ENCODE data around the gene NOP10. TPM values are rescaled to one million over a fixed set of nuclear protein-coding genes. Genes with fewer than 3 reads are reported as not detected.
A peak's percentile ranks its signal among the peaks of the same experiment; 100 is the strongest.

Gene NOP10
- total and polyA plus RNA-seq, 7 experiments from 2014 or later = 31.9 to 371 (median 77.8) TPM

GRCh38 chr15:34374816-34375215 lies 31.9 kb upstream of the NOP10 start:
- Mint-ChIP-seq H3K9me3 (peaks cover 0 to 4% (median 0%) of the 10 kb centered on the region in 11 donors), H3K36me3 (peaks cover 0 to 12% (median 0%) of the 10 kb centered on the region in 5 donors), H3K4me3 (no peak overlapping the region), H3K4me1 (peaks cover 0 to 10% (median 0%) of the 10 kb centered on the region in 7 donors), H3K27me3 (no peaks in the 10 kb centered on the region), H3K27ac (no peak overlapping the region)
- Histone ChIP-seq H3K27ac (ENCODE audit: low read depth, low read length) (no peak overlapping the region), H3K27me3 (ENCODE audit: control insufficient read depth in 2 of 2, insufficient read depth in 2 of 2, low read length in 2 of 2) (no peaks in the 10 kb centered on the region), H3K4me1 (ENCODE audit: control insufficient read depth in 2 of 2, insufficient read depth in 2 of 2, low read length in 2 of 2) (no peaks in the 10 kb centered on the region), H3K9me3 (ENCODE audit: control insufficient read depth in 2 of 3, low read length in 3 of 3) (no peaks in the 10 kb centered on the region), H3K36me3 (ENCODE audit: control insufficient read depth in 2 of 3, insufficient read depth in 3 of 3, low read length in 3 of 3) (no peaks in the 10 kb centered on the region), H3K4me3 (ENCODE audit: low read length) (no peak overlapping the region)
- CTCF ChIA-PET = no interaction called here
- no peak for ATAC-seq
- no peak for DNase-seq
- intact Hi-C loops (cut with micrococcal nuclease) = loop anchor here in 1 of 2 donors (10.0 kb wide), 1 partner anchor 1190 kb away; no protein-coding TSS in a partner anchor
- POLR2A ChIA-PET = interaction anchor here (0.6 kb wide), 1 partner anchor 320 kb away, joined by 3 read pairs; no protein-coding TSS in a partner anchor

DNA sequence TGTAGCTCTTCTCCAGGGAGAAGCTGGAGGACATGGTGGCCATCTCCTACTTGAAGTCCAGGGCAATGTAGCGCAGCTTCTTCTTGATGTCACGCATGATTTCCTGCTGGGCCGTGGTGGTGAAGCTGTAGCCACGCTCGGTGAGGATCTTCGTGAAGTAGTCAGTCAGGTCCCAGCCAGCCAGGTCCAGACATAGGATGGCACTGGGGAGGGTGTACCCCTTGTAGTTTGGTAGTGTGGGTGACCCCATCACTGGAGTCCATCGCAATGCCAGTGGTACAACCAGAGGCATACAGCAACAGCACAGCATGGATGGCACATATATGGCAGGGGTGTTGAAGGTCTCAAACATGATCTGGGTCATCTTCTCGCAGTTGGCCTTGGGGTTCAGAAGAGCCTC lies 31.0 kb upstream of the NOP10 start:
- H3K27ac Mint-ChIP-seq = peak overlapping the region in 1 of 9 donors; percentile 36
- Histone ChIP-seq H3K4me3 (ENCODE audit: low read length) (no peak overlapping the region), H3K9me3 (ENCODE audit: control insufficient read depth in 2 of 3, low read length in 3 of 3) (no peaks in the 10 kb centered on the region), H3K27ac (ENCODE audit: low read depth, low read length) (no peak overlapping the region), H3K27me3 (ENCODE audit: control insufficient read depth in 2 of 2, insufficient read depth in 2 of 2, low read length in 2 of 2) (no peaks in the 10 kb centered on the region), H3K36me3 (ENCODE audit: control insufficient read depth in 2 of 3, insufficient read depth in 3 of 3, low read length in 3 of 3) (no peaks in the 10 kb centered on the region), H3K4me1 (ENCODE audit: control insufficient read depth in 2 of 2, insufficient read depth in 2 of 2, low read length in 2 of 2) (no peaks in the 10 kb centered on the region)
- H3K36me3 Mint-ChIP-seq = peaks cover 0 to 13% (median 0%) of the 10 kb centered on the region in 5 donors
- CTCF ChIA-PET = no interaction called here
- no peak for DNase-seq
- H3K4me1 Mint-ChIP-seq = peaks cover 0 to 12% (median 0%) of the 10 kb centered on the region in 7 donors
- H3K4me3 Mint-ChIP-seq = no peak overlapping the region
- POLR2A ChIA-PET = no interaction called here
- H3K9me3 Mint-ChIP-seq = peaks cover 0 to 4% (median 0%) of the 10 kb centered on the region in 11 donors
- no peak for ATAC-seq
- H3K27me3 Mint-ChIP-seq = no peaks in the 10 kb centered on the region
- intact Hi-C loops (cut with micrococcal nuclease) = loop anchor here in 1 of 2 donors (10.0 kb wide), 1 partner anchor 1191 kb away; no protein-coding TSS in a partner anchor

DNA sequence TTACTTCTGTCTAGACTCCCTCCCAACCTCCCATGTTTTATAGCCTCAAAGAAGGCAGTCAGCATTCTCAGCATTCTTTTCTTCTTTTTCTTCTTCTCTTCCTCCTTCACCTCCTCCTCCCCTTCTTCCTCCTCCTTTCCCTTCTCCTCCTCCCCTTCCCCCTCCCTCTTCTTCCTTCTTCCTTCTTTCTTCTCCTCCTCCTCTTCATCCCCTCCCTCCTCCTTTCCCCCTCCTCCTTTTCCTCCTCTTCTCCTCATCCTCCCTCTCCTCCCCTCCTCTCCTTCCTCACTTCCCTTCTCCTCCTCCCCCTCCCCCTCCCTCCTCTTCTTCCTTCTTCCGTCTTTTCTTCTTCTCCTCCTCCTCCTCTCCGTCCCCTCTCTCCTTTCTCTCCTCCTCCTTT lies 27.7 kb upstream of the NOP10 start:
- no peak for DNase-seq
- intact Hi-C loops (cut with micrococcal nuclease) = loop anchor here in 1 of 2 donors (10.0 kb wide), 1 partner anchor 1194 kb away; no protein-coding TSS in a partner anchor
- peaks cover 0 to 14% (median 0%) of the 10 kb centered on the region in 5 donors for H3K36me3 Mint-ChIP-seq
- no peak for ATAC-seq
- no peak overlapping the region for H3K4me3 Mint-ChIP-seq
- H3K27me3 ChIP-seq (ENCODE audit: control insufficient read depth in 2 of 2, insufficient read depth in 2 of 2, low read length in 2 of 2) = no peaks in the 10 kb centered on the region
- ChIA-PET CTCF (no interaction called here), POLR2A (no interaction called here)
- H3K4me1 Mint-ChIP-seq = peaks cover 5 to 34% (median 16%) of the 10 kb centered on the region in 7 donors
- peaks cover 0 to 4% (median 0%) of the 10 kb centered on the region in 3 experiments for H3K36me3 ChIP-seq (ENCODE audit: control insufficient read depth in 2 of 3, insufficient read depth in 3 of 3, low read length in 3 of 3)
- no peak overlapping the region for H3K27ac ChIP-seq (ENCODE audit: low read depth, low read length)
- no peak overlapping the region for H3K4me3 ChIP-seq (ENCODE audit: low read length)
- no peaks in the 10 kb centered on the region for H3K9me3 ChIP-seq (ENCODE audit: control insufficient read depth in 2 of 3, low read length in 3 of 3)
- peaks cover 11 to 13% of the 10 kb centered on the region in 2 donors for H3K4me1 ChIP-seq (ENCODE audit: control insufficient read depth in 2 of 2, insufficient read depth in 2 of 2, low read length in 2 of 2)
- H3K27me3 Mint-ChIP-seq = no peaks in the 10 kb centered on the region
- H3K9me3 Mint-ChIP-seq = peaks cover 0 to 4% (median 0%) of the 10 kb centered on the region in 11 donors
- peak overlapping the region in 5 of 9 donors; percentile 58 to 81 (median 72) for H3K27ac Mint-ChIP-seq

DNA sequence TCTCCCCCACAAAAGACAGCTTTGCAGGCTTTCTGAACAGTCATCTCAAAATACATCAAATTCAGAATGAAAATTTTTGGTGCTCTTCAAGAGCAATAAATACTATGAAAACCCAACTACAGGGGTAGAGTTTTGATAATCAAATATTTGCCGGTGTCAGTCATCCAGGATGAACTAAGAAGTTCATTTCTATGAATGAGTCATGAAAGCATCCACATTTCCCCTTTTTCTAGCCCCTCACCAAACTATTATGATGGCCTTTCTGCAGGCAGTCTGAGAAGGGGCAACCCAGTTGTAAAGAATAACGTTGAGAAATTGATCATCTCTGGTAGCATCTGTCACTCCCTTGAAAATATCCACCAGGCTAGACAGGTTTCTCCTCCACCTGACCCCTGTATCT lies 27.2 kb upstream of the NOP10 start:
- H3K9me3 ChIP-seq (ENCODE audit: control insufficient read depth in 2 of 3, low read length in 3 of 3) = no peaks in the 10 kb centered on the region
- POLR2A ChIA-PET = interaction anchor here (0.6 kb wide), 1 partner anchor 8 kb away, joined by 6 read pairs; no protein-coding TSS in a partner anchor

GRCh38 chr15:34367101-34368081 lies 24.5 kb upstream of the NOP10 start, which contains the start of gene LPCAT4:
Gene LPCAT4, minus strand, starts transcription at chr15:34367196. Its CDS starts 96 bp downstream, at chr15:34367100.
- no peaks in the 10 kb centered on the region for H3K9me3 ChIP-seq (ENCODE audit: control insufficient read depth in 2 of 3, low read length in 3 of 3)
- Mint-ChIP-seq H3K9me3 (peaks cover 0 to 4% (median 0%) of the 10 kb centered on the region in 11 donors), H3K4me3 (peak within 1 kb of the TSS; percentile 94 to 99 (median 96)), H3K4me1 (peaks cover 5 to 45% (median 27%) of the 10 kb centered on the region in 7 donors), H3K27me3 (no peaks in the 10 kb centered on the region), H3K27ac (peak within 1 kb of the TSS; percentile 86 to 98 (median 94)), H3K36me3 (peaks cover 0 to 18% (median 5%) of the 10 kb centered on the region in 5 donors)
- CTCF ChIA-PET = interaction anchor here (0.6 to 3.5 kb wide), 28 partner anchors 11 to 310 kb away, joined by 3 to 68 read pairs (median 4); partner anchors contain the start of genes EMC4, GOLGA8B, NOP10 and NUTM1
- POLR2A ChIA-PET = interaction anchor here (0.6 to 5.1 kb wide), 20 partner anchors 9 to 329 kb away, joined by 3 to 49 read pairs (median 5); partner anchors contain the start of genes AVEN, EMC4, EMC7 and GOLGA8B
- ATAC-seq = peak; percentile 94
- DNase-seq = peak; percentile 81 to 91 (median 89)
- peaks cover 13 to 17% of the 10 kb centered on the region in 2 donors for H3K4me1 ChIP-seq (ENCODE audit: control insufficient read depth in 2 of 2, insufficient read depth in 2 of 2, low read length in 2 of 2)
- no peaks in the 10 kb centered on the region for H3K27me3 ChIP-seq (ENCODE audit: control insufficient read depth in 2 of 2, insufficient read depth in 2 of 2, low read length in 2 of 2)
- peak within 1 kb of the TSS; percentile 82 for H3K4me3 ChIP-seq (ENCODE audit: low read length)
- peaks cover 0 to 15% (median 0%) of the 10 kb centered on the region in 3 experiments for H3K36me3 ChIP-seq (ENCODE audit: control insufficient read depth in 2 of 3, insufficient read depth in 3 of 3, low read length in 3 of 3)
- intact Hi-C loops (cut with micrococcal nuclease) = loop anchor here (1.0 to 10.0 kb wide), 18 partner anchors 24 to 621 kb away; partner anchors contain the start of genes EMC7 (in 2 of the 2), GOLGA8B (in 2 of the 2), KATNBL1 (in 2 of the 2) and NOP10 (in 2 of the 2)
- H3K27ac ChIP-seq (ENCODE audit: low read depth, low read length) = peak within 1 kb of the TSS; percentile 88

More for the DNA sequence above, 27.2 kb upstream of the NOP10 start:
- no peak overlapping the region for H3K4me3 ChIP-seq (ENCODE audit: low read length)
- Mint-ChIP-seq H3K4me1 (peaks cover 5 to 39% (median 22%) of the 10 kb centered on the region in 7 donors), H3K9me3 (peaks cover 0 to 4% (median 0%) of the 10 kb centered on the region in 11 donors), H3K4me3 (peak overlapping the region in 3 of 10 donors; percentile 4 to 13 (median 8)), H3K27me3 (no peaks in the 10 kb centered on the region), H3K27ac (peak overlapping the region; percentile 38 to 81 (median 65)), H3K36me3 (peaks cover 0 to 14% (median 0%) of the 10 kb centered on the region in 5 donors)
- CTCF ChIA-PET = no interaction called here
- DNase-seq (no peak), ATAC-seq (no peak)
- no peaks in the 10 kb centered on the region for H3K27me3 ChIP-seq (ENCODE audit: control insufficient read depth in 2 of 2, insufficient read depth in 2 of 2, low read length in 2 of 2)
- H3K4me1 ChIP-seq (ENCODE audit: control insufficient read depth in 2 of 2, insufficient read depth in 2 of 2, low read length in 2 of 2) = peaks cover 13 to 17% of the 10 kb centered on the region in 2 donors
- no peak overlapping the region for H3K27ac ChIP-seq (ENCODE audit: low read depth, low read length)
- intact Hi-C loops (cut with micrococcal nuclease) = loop anchor here in 1 of 2 donors (10.0 kb wide), 1 partner anchor 1195 kb away; no protein-coding TSS in a partner anchor
- H3K36me3 ChIP-seq (ENCODE audit: control insufficient read depth in 2 of 3, insufficient read depth in 3 of 3, low read length in 3 of 3) = peaks cover 0 to 4% (median 0%) of the 10 kb centered on the region in 3 experiments

Data from naive thymus-derived CD4-positive, alpha-beta T cell (primary cell).